Measurements from ENCODE around the gene FEZF2.

The FEZF2 gene

DNA sequence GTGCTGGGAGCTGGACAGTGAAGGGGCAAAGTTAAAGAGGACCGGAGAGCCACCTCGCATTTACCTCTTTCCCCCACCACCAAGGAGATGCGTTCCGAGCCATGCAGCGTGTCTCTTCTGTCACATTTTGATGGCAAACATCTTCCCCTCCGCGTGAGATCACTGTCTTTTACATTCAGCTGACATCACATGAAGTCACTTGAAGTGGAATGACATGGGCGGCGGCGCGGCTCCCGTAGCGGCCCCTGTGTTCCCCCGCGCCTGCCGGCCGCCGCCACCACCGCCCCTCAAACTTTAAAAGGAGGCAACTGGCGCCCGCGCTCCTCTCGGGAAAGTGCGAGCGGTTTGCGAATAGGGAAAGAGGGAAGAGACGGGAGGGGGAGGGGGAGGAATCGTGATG, at the start of gene FEZF2:
Gene FEZF2 (minus strand): TSS at position 336 of the 400 bp plus-strand sequence. CDS start 682 bp downstream, outside the sequence.
- DNase-seq: no peak

DNA sequence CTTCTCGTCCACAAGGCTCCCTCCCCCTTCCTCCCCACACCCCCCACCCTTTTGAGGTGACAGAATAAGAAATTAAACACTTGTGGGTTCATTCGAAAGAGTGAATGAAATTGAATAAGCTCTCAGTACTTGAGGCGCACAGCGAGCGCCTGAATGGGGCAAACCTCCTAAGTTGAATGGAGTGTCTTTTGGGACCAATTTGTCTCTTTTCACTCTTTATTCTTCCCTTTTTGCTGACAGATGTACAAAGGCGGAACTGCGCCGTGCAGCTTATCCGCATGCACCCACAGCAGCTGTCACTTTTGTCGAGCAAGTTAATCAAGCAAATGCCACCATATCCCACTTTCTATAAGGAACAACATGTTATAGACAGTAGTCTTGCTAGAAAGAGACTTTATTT, 47.9 kb upstream of the FEZF2 start:
- DNase-seq: no peak

DNA sequence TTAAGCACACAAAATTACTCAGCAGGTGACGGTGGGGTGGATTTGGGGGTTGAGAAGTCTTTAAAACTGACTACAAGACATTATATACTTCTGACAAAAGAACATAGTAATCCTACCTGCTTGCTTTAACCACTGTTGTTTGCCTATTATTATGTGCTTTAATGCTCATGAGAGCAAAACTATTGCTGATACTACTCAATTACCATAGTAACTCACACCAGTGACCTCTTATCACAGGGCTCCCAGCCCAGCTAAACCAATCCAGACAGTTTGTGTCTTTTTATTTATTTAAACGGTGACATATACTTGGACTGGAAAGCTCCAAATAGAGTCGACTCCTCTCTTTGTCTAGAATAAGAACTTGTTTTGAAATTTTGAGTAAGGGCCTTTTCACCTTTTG, 42.8 kb upstream of the FEZF2 start:
- DNase-seq: no peak

DNA sequence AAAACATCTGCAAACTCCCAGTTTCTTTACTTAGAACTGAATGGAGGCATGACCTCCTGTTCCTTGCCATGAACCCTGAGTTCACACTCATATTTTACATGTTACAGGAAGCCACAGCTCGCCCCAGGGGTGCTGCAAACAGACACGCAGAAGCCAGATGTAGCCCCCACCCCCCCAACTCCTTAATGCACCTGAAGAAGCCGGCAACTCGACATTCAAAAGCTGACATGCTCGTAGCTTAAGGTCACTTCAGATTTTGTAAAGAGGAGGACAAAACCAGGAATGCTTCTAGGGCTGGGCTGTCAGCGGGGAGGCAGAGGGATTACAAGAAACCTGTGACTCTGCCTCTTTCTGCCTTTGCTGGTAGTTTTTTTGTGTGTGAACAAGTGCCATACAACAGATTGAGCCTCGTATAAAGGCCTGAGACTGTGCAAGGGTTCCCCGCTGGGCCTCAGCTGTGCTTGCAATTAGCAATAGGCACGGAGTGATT, 42.0 kb upstream of the FEZF2 start:
- no peak for DNase-seq

DNA sequence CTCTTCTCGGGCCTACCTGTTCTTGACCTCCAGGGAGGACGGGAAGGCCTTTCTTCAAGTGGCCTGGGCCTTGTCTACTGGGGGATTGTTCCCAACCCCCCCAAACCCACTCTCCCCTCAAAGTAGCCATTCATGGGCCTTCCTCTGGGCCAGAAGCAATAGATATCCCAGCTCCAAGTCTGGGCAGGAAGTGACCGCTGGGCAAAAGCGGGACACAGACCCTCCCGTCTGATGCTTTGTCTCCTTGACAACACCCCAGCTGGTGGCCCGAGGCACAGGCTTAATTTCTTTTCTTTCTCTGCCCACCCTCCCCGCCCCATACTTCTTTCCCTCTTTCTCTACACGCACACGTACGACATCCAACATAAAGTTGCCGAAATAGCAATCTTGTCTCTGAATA, 41.4 kb upstream of the FEZF2 start:
- DNase-seq: no peak

DNA sequence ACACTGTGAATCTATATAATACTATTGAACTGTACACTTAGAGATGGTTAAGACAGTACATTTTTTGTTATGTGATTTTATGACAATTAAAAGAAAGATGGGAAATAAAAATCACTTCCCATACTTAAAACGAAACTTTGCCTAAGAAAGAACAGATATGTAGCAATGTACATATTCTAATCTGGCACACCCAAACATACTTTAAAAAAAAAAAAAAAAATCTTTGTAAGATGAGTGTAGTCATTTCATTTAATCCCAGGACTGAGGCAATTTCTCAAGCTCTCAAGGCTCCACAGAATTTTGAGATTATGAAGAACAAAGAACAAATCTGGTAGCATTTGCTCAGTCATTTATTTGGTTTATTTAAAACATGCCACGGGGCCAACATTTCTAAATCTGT, 40.3 kb upstream of the FEZF2 start:
- no peak for DNase-seq

DNA sequence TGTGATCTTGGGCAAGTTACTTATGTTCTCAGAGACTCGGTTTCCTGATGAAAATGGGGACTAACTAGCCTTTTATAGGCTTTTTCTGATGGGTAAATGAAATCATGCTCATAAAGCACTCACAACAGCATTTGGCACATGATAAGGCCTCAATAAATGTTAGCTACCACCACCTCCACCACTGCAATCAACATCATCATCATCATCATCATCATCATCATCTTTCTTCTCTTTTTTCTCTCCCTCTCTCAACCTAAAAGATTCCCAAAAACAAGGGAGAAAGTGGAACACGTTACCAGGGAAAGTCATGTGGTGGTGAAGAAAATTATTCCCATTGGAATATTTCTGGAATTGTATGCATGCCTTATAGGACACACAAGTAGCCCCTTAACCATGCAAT, 33.6 kb upstream of the FEZF2 start:
- DNase-seq: no peak

DNA sequence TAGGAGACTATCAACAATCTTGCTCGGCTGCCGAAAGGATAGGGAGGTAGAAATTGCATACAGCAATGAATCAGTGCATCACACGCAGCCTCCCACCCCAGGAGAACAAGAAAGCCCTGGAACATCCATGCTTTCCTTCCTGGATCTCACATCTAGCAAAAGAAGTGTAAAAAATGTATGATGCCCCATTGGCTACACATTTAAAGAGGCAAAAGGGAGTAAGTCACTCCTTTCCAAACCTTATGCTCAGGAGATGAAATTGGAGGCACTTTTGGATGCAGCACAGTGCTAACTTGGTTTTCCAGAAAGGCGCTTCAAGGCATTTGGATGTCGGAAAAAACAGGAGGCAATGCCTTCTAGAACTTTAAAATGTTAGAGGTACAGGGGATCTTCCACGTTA, 32.2 kb upstream of the FEZF2 start:
- no peak for DNase-seq

DNA sequence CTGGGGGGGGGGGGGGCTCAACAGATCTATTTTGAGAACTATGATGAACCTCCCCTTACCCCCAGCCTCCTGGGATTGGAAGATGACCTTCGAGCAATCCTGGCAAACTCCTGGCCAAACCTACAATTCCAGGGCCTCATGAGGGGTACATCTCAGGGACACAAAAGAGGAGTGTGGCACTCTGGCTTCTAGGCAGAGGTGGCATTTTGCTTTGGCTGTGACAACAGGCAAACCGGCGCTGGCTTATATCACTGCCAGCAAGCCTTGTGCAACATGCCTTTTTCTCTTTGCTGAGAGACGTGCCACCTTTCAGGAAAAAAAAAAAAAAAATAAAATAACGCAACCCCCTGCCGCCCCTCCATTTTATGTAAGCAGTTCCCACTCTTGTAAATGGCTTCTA, 31.8 kb upstream of the FEZF2 start:
- DNase-seq: no peak

DNA sequence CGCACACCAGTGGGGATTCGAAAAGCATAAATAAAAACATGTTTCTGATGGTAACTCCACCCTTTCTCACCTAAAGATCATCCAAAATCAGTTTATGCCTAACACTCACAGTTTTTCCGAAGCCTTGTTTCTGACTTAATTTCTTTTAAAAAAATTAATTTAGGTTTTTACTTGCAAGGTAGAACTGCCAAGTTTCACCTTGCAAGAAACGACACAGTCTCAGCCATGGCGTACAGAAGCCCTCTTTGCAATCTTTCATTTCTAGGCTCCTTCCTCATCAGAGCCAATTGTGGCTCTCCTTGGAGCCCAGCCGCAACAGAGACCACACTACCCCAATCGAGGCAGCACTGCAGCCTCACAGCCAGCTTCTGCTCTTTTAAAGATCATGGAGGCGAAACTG, 31.0 kb upstream of the FEZF2 start:
- DNase-seq: no peak

DNA sequence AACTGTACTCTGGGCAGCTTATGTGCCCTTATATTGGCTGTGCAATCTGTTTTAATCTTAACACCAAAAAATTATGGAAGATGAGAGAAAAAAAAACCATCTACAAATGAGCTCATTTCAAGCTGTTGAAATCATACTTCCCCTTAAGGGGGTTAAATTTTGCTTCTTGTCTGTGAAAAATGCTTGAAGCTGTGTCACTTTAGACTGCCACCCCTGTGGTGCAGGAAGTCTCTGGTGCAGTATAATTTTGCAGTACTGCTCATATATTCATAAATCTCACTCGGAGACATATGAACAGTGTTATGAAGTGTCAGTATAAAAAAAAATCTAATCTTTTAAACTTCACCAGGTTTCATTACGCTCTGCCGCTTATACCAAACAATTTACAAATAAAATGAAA, 30.4 kb upstream of the FEZF2 start:
- no peak for DNase-seq

DNA sequence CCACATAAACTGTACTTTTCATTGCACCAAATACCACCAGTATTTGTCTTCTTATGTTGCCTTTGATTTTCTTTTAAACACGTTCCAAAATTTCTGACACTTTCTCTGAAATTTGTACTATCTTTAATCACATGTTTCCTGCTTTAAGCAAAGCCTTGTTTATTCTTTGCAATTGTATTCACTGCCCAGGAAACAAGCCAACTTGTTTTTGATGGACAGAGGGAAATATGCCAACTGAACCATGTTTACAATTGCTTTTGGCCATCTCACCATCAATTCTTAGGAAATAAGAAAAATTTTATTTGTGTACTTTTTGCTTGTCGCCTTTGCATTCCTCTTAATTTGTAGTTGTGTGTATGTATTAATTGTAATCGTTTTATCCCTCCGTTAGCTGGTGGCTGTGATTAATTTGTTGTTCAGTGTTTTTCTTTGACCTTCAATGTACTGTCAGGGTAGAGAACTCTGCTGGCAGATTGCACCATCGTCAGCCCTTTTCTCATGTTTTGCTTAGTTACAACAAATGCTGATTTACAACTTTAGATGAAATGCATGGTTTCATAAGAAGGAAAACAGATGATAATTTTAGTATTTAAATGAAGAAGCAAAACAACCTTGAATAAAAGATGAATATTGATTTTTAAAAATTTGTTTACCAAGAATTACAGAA, 19.4 kb upstream of the FEZF2 start:
- DNase-seq: no peak

DNA sequence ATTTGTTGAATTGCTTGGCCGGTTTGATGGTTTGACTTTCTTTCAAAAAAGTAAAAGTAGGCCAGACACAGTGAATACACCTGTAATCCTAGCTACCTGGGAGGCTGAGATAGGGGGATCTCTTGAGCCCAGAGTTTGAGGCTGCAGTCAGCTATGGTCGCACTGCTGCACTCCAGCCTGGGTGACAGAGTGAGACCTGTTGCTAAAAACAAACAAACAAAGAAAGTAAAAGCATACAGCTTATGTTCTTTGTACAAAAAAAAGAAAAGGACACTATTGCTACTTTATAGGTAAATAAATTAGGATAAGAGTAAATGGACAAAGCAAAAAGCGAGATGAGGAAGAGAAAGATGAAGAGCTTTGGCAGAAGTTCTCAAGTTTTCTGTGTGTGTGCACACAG, 13.9 kb upstream of the FEZF2 start:
- no peak for DNase-seq

DNA sequence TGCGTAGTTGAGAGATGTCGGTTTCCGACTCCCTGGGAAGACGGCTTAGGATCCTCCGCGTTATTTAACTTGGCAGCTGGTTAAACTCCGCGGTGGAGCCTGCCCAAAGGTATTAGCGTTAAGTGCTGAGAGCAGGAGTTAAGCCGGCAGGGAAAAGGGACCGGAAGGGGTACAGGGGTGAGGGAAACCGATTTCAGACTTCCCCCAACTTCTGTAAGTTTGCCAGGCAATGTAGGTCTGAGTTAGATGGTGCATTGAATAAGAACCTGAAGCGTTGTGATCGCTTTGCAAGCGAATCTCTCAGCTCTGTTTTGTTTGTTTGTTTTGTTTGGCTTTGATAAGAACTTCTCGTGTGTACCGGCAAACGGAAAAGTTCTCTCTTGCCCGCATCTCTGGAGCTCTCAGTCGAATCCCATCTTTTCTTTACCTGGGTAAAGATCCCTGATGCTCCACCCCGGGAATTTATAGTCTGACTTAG, 6.0 kb upstream of the FEZF2 start:
- no peak for DNase-seq

DNA sequence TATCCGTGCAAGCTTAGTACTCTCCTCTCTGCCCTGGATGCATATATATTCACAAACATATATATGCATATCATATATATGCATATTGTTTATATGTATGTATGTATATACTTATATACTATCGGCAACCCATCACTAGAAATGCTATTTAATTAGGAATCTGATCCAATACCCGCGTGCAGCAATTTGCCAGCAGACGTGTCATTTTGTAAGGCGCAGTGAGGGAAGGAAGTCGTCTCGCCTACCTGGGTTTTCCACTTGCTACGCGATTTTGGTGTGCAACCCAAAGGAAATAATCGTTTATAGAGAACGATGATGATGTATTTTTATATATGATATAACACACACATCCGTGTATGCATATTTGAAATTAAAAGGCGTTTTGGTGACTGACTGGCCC, 5.6 kb upstream of the FEZF2 start:
- DNase-seq: no peak

DNA sequence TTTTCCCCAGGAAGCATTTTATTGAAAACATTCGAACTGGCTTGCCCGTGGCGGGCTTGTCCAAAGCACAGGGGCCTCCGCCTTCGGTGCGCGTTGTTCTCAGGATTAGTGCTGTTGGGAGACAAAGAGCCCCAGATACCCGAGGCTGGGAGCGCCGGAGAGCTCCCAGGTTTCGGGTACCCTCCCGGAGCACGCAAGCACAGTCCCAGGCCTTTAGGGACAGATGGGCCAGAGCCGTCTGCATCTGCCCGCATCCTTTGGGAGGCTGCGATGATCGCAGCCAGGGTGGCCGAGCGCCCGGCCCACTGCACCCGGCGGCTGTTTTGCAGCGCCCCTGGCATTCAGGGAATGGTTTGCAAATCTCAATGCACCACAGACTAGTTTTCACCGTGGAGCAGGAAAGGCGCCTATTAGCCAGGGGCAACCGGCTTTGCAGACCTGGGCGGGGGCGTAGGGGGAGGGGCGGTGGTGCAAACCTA, 5.0 kb upstream of the FEZF2 start:
- no peak for DNase-seq

DNA sequence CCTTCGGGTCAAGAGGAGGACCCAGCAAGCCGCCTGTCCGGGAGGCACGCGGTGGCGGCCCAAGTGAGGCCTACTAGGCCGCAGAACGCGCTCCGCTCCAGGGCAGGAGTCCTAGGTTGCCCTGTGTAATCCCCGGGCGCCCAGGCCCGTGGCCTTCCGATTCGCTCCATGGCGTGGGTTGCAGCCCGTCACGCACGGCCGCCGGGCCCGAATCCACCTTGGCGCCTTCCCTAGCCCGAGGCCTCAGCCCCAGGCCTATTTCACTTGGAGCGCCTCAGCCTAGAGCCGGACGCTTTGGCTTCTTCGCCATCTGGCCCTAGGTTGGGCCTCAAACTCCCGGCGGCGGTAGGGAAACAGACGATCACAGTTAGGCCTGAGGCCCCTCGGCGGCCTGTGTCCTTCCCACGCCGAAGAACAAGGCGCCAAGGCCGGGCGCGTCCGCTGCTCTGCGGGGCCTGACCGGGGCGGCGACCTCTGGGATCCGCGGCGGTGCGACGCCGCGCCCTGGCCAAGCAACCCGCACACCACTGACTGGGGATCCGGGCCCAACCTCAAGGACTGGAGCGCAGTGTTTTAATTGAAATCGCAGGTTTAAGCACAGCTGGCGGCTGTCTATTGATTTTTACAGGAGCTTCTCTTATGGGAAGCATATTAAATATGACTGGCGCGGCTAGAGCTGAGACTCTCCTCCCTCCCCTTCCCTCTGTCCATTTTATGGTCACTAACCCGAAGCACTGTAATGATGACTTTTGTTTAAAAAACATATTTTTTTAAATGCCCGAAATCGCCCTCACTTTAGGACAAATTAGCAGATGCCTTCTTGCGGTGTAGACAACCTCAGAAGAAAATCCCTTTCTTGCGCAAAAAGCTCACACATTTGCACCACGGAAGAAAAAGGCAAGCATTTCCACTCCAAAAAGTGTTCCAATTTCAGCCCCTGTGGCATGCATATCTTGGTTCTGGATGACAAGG, 3.8 kb upstream of the FEZF2 start:
- DNase-seq: no peak

DNA sequence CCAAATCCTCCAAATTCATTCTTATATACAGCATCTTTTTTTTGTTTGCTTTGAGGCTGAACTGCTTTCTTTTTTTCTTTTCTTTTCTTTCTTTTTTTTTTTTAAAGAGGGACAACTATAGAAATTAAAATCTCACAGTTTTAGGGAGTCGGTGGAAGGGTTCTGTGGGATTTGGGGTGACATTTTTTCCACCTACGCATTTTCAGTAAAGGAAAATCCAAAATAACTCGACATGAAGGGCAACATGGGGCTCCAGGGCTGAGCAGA, 3.0 kb upstream of the FEZF2 start:
- DNase-seq: no peak

DNA sequence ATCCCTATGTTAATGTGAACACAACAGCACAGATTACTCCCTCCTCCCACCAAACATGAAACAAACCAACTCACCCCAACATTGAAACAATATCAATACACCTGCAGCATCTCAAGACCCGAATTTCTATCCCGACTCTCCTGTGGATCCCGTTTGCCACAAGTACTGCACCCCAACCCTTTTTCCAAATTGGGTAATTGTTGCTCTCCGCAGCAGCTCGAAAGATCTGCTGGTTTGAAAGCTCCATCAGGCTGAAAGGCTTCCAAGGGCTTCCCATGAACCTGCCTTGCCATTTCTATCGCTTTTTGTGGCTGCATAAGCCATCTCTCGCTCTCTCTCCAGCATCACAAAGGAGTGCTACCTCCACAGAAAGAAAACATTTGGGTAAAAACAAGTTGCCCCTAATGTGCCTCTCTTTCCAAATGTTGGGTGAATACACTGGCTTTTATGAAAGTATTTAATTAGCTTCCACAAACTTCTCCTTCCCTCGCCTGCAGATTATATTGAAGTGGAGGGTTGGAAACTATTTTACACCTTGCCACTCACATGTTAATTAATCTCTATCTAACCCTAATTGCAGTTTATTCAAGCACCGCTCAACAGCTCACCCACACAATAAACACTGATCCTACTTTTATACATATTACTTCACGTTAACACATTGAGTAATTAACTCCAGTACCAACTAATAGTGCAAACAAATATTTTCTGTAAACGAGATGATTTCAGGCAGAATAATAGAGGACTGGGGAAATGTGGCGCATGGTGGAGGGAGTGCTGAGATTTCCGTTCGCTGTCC, 2.5 kb upstream of the FEZF2 start:
- DNase-seq: no peak

DNA sequence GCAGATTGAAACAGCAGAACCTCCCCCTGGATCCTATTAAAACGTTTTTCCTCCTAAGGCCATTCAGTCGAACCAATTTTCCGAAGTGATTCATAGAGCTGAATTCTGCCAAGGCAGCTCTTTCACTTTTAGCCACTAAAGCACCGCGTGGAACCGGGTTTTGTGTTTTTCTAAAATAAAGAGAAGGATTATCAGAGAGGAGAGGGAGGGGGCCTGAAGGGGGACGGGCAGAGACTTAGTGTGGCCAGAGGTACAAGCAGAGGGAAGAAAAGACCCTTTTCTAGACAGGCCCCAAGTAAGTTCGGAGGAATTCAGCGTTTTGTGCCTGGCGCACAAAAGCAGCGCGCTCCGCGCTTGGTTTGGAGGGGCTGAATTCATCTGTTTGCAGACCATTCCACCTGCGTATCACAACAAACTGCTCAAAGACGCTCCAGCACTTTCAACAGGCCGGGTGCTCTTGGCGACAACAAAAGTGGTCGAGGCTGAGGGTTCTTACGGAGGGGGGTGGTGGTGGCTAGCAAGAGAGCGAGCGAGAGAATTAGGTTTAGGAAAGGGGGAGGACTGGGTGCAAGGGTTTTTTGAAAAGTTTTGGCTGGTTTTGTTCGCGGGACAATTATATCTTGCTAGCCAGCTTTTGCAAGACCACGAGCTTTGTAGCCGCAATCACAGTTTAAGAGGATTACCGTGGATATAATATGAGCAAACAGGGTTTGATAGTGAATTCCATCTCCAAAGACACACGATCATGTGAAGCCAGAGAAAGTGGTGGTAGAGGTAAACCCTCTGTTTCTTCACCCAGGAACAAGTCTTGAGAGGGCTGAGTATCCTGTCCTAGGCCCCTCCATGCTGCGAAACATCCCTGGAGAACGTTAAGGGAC, 1.2 kb upstream of the FEZF2 start:
- DNase-seq: no peak

DNA sequence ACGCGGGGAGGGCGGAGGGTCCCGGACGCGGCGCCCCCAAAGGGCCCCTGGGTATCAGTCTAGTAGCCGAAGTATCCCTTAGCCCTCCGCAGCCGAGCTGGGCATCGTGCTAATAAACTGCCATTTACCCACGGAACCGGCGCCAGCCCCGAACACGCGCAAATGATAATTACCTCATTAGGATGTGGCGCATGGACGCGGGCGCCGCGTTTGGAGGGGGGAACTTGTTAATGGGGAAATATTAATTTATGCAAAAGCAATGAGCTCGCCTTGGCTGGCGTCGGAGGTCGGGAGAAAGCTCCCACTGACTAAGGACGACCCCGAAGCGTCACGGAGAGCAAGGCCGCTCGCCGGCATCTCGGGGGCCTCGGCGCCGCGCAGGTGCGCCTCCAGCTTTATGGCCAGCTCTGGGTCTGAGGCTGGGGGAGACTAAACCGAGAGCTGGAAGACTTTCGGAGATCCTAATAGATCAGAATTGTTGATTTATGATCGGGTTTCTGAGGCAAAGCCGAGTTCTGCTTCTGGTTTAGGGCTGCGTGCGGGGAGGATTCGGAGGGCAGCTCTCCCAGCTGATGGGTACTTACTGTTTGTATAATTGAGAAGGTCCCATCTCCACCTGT, 474 bp upstream of the FEZF2 start:
- DNase-seq: no peak

DNA sequence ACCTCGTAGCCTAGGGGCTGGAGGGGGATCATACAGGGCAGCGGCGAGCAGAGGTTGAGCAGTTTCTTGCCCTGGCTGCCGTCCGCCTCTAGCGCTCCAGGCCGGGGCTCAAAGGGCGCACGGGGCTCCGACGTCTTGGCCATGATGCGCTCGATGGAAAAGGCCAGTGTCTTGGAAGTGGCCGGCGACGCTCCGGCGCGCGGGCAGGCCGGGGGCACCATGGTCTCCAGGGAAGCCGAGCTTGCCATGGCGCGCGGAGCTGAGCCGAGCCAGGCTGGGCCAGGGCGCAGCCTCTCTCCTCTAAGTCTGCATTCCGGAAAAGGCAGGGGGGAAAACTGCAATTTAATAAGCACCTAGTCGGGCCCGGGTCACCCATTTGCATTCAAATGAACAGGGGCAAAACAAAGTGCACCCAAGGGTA, 719 bp downstream of the FEZF2 start:
- no peak for DNase-seq

All from activated CD4-positive, alpha-beta T cell treated with anti-CD3 and anti-CD28 coated beads, Interleukin-2, amount 50 U/mL, for 4 hours (primary cell).